HG03025 (cell line): ENCODE results near the gene RANBP3L.

Source experiments
- ATAC-seq: cut with Tn5 transposase; IDR thresholded peaks from one replicate; pipeline ENCODE4 v1.9.1; 2021; ENCODE audit warnings: mild to moderate bottlenecking, moderate library complexity; ENCODE audit not compliant: unreplicated experiment, low FRiP score

RANBP3L gene

DNA sequence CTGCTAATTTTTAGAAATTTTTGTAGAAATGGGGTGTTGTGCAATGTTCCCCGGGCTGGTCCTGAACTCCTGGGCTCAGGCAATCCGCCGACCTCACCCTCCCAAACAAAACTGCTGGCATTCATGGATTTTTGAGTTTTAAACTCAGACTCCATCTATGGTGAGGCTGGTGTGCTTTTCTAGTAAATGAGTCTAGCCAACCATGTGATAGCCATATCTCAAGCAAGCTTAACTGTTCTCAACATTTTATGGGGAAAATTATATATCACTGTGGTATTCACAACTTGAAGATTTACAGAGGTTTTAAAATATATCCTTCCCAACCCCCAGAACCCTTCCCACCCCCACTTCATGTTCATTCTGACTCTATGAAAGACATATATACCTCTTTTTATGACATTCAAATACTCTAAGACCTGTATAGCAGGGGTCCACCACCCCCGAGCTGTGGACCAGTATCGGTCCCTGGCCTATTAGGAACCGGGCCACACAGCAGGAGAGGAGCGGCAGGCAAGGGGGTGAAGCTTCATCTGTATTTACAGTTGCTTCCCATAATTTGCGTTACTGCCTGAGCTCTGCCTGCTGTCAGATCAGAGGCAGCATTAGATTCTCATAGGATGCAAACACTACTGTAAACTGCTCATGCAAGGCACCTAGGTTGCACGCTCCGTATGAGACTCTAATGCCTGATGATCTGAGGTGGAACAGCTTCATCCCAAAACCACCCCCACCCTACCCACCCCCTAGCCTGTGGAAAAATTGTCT is 55.5 kb downstream of the RANBP3L start:
- ATAC-seq = no peak

- no peak for ATAC-seq
These were observed 57.6 kb downstream of the RANBP3L start for GRCh38 chr5:36244076-36244475.

DNA sequence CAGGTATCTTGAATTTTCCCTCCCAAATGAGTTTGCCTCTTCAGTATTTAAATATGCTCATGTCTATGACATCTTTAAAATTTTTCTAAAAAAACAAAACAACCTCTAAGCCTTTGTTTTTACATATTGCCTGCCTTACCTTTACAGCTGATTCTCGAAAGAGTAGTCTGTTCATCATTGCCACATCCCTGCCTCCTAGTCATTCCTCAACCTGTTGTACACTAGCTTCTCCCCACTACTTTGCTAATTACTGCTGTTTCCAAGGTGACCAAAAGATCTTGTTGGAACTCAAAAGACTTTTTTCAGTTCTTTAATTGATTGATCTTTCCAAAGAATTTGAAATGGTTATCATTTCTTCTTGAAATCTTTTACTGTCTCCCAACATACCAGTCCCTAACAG is 58.0 kb downstream of the RANBP3L start:
- ATAC-seq = no peak

- ATAC-seq = no peak
These were observed 58.9 kb downstream of the RANBP3L start for GRCh38 chr5:36242534-36243485.

- ATAC-seq = peak; percentile 89
These were observed 59.8 kb downstream of the RANBP3L start, which contains the start of gene NADK2 for GRCh38 chr5:36241631-36242533. Gene NADK2 (minus strand): TSS chr5:36241925. CDS start chr5:36241798, 127 bp downstream.

DNA sequence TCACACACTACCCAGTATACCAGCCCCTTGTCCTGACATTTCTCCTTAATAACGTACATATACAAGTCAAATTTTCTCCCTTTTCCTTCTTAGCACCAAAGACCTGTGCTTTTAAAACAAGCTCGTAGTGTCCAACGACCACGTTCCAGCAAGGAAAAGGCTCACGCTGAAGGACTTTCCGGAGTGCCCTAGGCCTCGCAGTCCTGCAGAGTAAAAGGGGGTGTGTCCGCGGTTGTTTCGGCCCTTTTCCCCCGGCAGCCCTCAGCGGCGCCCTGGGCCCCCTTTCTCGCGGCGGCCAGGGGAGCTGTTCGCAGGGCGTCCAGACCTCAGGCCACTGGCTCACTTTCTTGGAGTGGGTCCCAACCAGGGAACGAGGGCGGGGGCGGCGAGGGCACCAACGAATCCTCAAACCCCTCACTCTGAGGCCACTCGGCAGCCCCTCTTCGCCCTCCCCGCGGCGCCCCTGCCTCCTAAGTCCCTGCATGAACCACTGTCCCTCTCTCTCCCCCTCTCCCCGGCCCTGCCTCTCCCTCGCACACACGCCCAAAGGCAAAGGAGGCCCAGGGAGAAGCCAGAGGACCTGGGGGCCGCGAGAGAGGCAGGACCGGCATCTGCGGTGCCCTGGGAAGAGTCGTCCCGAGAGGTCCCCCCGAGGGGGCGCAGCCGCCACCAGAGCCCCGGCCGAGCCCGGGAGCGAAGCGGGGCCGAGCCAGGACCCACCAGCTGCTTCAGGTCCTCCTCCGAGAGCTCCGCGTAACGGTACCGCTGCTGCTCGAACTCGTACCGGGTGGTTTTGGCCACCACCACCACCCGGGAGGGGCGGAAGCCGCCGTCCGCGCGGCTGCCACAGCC is 60.7 kb downstream of the RANBP3L start:
- ATAC-seq = peak; percentile 18

GRCh38 chr5:36239370-36240293 is 62.1 kb downstream of the RANBP3L start:
- no peak for ATAC-seq

- no peak for ATAC-seq
These were observed 63.0 kb downstream of the RANBP3L start for GRCh38 chr5:36238502-36239295.

GRCh38 chr5:36237751-36238150 is 64.0 kb downstream of the RANBP3L start:
- no peak for ATAC-seq

DNA sequence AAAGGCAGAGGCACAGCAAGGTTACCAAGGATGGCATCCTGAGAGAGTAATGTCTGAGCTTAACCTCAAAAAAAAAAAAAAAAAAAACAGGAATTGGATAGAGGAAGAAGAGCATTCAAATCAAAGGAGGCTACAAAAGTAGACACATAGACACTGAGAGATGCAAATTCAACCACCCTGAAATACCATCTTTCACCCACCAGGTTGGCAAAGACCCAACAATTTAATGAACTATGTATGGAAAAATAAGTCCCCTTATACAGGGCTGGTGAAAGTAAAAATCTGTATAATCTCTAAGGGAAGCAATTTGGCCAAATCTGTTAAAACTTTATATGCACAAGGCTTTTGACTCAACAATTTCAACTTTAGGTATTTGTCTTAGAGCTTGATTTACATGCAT is 64.9 kb downstream of the RANBP3L start:
- no peak for ATAC-seq

- no peak for ATAC-seq
These were observed 69.2 kb downstream of the RANBP3L start for GRCh38 chr5:36232533-36232932.

- ATAC-seq = no peak
These were observed 71.4 kb downstream of the RANBP3L start for GRCh38 chr5:36230151-36230790.

GRCh38 chr5:36228505-36228904 is 73.2 kb downstream of the RANBP3L start:
- ATAC-seq = no peak

DNA sequence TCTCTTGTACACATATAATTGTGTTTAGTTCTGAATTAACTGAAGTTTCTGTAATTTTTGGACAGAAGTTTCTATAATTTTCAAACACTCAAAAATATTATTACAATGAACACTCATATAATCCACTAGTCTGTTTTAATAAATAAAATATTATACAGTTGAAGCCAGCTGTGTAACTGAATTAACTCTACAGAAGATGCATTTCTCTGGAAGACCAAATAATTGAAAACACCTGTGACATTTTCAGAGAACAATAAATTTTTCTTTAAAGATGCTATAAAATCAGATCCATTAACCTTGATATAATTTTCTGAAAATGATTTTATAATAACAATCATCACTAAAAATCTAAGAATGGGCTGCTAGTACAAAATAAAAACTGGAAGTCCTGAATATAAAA is 74.7 kb downstream of the RANBP3L start:
- no peak for ATAC-seq

GRCh38 chr5:36222620-36223019 is 79.1 kb downstream of the RANBP3L start:
- no peak for ATAC-seq

- ATAC-seq = no peak
These were observed 83.7 kb downstream of the RANBP3L start for GRCh38 chr5:36217988-36218387.

DNA sequence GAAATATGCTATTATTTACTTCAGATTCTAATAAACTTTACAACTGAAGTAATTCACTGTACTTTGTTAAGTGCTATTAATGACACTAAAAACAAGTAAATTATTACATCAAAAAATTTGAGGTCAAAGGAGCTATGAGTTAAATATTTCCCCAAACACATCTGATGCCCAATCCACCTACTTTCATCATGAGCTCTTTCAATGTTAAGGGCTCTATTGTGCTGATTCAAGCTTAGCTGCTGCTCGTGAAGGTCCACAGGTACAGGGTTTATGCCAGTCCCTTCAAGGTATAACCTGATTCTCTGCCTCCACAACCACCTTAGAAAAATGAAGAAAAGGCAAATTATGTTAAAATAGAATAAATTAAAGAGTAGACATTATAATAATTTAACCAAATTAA is 84.1 kb downstream of the RANBP3L start:
- no peak for ATAC-seq
